22Rv1 (cell line): Measurements from ENCODE around the gene TCEA2.

ENCODE experiments used
- CTCF ChIP-seq: fragments of 450-650 bp; IDR thresholded peaks from 2 replicates; pipeline ENCODE4 v1.5.1; 2017; ENCODE audit warnings: mild to moderate bottlenecking
- ZFX ChIP-seq: fragments of 450-650 bp; IDR thresholded peaks from 2 replicates; pipeline ENCODE4 v1.6.1; 2017; ENCODE audit warnings: antibody characterized with exemption, borderline replicate concordance

- no peak for TF ChIP-seq CTCF
- no peak for TF ChIP-seq ZFX
Observed at GRCh38 chr20:64056639-64056888, 6.4 kb upstream of the TCEA2 start.
